T-helper 1 cell treated with Interleukin-12 subunit alpha and Interleukin-12 subunit beta and Interleukin-4 antibody, amounts not matched to agents 30 ng/mL and 1 ng/mL, for 36 hours (primary cell): ENCODE data around the gene WIPF1. TPM values are rescaled to one million over a fixed set of nuclear protein-coding genes. Genes with fewer than 3 reads are reported as not detected.

Experiments
- intact Hi-C: fragments of 100-400 bp; cut with micrococcal nuclease; formaldehyde crosslinking; loops from one replicate; pipeline ENCODE4 v1.15.1; 2024
- total RNA-seq: library from RNA; stranded (reverse); gene quantifications from 2 replicates; pipeline ENCODE4 v1.2.3, GENCODE V29; 2022

Gene WIPF1, protein sequence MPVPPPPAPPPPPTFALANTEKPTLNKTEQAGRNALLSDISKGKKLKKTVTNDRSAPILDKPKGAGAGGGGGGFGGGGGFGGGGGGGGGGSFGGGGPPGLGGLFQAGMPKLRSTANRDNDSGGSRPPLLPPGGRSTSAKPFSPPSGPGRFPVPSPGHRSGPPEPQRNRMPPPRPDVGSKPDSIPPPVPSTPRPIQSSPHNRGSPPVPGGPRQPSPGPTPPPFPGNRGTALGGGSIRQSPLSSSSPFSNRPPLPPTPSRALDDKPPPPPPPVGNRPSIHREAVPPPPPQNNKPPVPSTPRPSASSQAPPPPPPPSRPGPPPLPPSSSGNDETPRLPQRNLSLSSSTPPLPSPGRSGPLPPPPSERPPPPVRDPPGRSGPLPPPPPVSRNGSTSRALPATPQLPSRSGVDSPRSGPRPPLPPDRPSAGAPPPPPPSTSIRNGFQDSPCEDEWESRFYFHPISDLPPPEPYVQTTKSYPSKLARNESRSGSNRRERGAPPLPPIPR
- 587 and 588 TPM in 2 replicates for total RNA-seq

DNA sequence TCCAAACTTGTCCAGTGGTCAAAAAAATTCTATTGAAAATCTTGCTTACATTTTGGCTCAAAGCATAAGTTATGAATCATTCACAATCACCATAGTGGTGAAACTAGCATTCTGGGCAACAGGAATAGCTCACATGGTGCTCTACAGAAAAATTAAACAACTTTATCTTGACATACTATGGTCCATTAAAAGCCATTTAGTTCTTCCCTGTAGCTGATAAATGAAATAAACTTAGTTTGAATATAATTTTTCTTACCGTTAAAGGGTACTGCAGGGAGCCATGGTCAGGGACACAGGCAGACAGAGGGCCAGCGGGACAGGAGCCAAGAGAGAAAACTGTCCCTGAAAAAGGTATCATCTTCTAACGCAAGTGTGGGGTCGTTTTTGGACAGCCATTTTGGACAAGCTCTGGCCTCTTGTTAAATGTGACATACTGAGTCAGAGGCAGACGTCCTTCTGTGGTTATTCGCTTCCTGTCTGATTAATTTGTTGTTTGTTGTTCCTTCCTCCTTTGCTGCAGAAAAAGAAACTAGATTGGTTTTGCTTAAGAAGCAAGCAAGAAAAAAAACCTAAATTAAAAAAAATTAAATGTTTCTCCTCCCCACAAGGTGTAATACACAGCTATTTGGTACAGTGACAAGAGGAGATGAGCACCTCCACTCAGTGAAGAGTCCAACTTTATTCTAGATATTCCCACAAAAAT lies at the start of gene WIPF1:
Gene WIPF1 (minus strand): TSS at position 460 of the 703 bp plus-strand sequence. CDS start 12,231 bp downstream, outside the sequence.
- intact Hi-C loops: loop anchor here (1.0 to 10.0 kb wide), 9 partner anchors 11 to 1243 kb away; partner anchors contain the start of genes ATF2, ATP5MC3 and CDCA7

DNA sequence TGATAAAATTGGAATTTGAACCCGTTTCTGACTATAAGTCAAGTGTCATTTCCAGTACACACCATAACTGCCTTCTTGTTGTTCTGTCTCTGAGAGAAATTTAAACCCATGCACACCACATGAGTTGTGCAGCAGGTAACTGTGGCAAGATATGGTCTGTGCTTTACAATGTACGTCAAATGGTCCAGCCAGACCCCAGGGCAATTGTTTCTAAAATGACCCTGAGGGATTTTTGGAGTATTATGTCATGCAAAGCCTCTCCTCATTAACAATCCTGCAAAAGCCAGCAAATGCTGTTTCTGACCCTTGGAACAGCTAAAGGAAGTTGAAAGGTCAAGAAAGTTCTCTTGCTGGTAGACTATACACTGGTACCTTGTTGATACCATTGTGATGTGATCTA lies 47.7 kb upstream of the WIPF1 start:
- intact Hi-C loops: no loop called here

DNA sequence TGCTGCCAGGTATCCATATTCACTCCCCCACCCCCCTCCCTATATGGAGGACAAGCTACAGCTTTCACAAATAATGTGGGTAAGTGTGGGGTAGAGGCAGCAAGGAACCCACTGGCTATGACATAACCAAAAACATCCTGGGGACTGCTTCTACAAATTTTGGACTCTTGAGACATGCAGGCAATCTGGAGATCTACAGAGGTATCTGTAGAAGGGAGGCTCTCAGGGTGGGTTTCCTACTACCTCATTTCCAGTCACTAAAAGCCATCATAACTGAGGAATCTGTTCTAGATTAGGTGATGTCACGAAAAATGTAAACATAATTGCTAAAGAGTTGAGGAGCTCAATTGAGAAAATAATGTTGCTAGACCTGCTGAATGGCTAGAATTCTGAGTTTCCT lies 46.8 kb upstream of the WIPF1 start:
- intact Hi-C loops: no loop called here

DNA sequence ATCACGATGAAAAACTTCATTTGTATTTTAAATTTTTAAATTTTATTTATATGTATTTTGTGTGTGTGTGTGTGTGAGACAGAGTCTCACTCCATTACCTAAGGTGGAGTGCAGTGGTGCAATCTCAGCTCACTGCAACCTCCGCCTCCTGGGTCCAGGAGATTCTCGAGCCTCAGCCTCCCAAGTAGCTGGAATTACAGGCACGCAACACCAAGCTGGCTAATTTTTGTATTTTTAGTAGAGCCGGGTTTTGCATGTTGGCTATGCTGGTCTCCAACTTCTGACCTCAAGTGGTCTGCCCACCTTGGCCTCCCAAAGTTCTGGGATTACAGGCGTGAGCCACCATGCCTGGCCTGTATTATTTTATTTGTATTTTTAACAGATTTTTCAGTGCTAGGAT lies 45.8 kb upstream of the WIPF1 start:
- intact Hi-C loops: no loop called here

DNA sequence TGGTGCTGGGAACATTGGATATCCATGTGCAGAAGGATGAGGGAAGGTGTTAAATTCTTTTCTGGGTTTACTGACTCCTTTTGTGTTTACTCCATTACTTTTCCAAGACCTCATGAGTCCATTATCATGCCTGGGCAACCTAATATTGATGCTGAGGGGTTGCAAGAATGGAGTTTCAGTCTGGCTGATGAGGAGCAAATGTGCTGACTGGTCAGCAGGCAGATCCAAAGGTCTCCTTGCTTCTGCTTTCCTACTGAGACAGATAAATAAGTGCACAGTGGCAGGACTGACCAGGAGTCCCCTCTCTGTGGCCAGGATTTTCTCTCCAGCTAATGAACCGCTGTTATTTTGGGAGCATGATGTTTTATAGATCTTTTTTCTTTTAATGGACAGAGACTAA lies 43.6 kb upstream of the WIPF1 start:
- intact Hi-C loops: no loop called here

DNA sequence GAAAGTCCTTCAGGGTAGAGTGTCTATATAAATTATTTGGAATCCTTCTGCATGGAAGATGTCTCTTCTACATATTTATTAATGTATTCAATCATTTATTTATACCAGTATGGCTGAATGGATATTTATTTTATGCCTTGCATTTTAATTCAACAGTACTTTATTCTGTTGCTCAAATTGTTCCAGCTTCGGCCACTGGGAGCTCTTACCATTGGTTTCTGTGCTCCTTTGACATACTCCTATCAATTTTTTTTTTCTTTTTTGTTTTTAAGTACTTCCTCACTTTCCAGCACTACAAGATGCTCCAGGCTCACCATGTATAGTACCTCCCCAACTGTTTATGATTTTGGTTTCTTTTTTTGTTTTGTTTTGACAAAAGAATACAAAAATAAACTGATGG lies 39.4 kb upstream of the WIPF1 start:
- intact Hi-C loops: loop anchor here (10.0 kb wide), 1 partner anchor 1368 kb away; the partner anchor contains the start of gene LNPK

DNA sequence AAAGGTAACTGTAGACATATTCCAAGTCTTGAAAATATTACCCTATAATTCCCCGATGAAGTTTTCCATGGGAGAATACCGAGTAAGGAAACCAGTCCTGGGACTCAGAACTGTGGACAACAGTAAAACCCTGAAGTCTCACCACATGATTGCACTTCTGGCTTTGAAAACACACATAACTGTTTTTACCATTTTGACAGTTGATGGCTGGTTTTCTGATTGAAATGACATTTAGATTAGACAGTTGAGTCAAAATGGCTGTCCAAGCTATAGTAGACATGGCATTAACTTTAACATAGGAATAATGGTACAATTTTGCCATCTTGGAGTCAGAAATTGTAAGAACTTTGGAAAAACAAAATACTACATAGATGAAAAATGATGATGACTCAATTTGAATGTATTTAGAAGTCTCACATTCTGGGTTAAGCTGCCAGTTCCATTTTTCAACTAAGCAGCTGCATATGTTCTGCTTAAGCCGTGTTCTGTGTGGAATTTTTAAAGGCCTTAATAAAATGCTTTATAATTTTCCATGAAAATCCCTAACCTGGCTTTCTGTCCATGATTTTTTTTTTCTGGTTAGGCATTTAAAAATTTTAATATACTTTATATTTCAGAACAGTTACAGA lies 38.3 kb upstream of the WIPF1 start:
- intact Hi-C loops: loop anchor here (10.0 kb wide), 1 partner anchor 1369 kb away; the partner anchor contains the start of gene LNPK

DNA sequence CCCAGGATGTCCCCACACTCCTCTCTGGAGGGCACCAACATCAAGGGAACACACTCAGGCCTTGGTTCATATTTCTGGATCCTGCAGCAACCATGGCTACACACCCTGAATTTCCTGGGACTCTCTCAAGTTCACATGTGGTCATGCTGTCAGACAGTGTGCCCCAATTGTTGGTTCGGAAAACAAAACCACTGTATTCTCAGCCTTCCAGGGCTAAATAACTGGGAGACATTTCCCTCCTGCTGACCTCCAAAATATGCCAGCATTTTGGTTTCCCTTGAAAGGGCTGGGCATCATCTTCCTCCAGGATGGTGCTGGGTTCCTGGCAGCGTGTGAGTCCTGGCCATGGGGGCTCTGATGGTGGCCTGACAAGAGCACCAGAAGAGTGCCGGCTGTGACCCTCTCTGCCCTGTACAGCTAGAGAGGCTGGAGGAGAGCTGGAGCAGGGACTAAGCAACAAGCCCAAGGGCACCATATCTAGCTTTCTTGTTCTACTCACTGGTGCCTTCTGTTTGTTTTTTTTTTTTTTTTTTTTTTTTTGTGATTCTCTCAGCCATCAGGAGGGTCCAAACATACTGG lies 37.5 kb upstream of the WIPF1 start:
- intact Hi-C loops: loop anchor here (10.0 kb wide), 1 partner anchor 1370 kb away; the partner anchor contains the start of gene LNPK

DNA sequence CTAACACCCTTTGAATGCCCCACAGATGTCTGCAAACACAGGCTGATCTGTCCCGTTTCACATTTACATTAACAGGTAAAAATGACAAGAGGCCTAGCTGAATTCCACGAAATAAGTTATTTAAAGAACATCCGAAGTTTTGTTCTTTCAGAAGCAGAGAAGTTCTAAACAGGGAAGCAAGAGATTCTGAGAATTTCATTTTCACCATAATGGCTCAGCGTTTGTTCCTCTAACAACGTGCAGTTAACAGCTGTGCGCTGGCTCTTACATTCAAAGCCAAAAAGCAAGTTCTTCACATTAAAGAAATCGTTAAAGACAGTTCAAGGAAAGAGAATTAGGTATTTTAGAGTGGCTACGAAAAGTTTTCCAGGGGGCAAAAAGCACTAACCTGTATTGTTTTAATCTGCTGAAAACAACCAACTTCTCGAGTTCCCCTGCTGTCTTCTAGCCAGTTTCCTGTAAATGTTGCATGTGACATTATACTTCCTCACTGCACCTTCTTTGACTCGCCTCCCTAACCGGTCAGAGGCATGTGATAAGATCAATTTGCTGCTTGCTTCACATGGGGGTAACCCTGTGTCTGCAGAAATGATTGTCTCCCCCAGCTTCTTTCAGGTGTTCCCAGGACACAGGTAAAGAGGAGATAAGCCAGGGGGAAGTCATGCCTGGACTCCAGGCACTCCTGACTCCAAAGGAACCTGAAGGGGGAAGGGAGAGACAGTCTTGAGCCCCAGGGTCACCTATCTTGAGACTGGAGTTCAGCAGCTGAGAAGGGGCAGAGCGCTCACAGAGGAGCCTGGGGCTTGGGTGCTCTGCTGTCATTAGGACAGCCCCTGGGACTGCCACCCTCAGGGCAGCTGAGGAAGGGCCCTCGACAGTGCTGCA lies 36.8 kb upstream of the WIPF1 start:
- intact Hi-C loops: loop anchor here (1.0 to 10.0 kb wide), 8 partner anchors 25 to 1370 kb away; partner anchors contain the start of genes LNPK and SCRN3

DNA sequence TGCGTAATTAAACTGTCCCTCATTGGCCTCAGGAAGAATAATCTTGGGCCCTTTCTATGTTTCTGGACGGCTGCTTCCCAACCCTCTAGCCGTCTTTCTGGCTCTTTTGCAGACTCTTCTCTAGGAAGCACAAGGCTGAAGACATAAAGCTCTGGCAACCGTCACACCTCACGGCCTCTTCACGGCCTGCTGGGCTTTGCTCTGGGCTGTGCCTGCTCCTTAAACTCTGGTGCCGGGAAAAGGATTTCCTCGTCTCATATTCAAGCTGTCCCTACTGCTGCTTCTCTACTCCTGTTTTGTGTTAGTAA lies 36.0 kb upstream of the WIPF1 start:
- intact Hi-C loops: loop anchor here (2.0 to 10.0 kb wide), 3 partner anchors 147 to 1371 kb away; partner anchors contain the start of genes GPR155, LNPK and SCRN3

DNA sequence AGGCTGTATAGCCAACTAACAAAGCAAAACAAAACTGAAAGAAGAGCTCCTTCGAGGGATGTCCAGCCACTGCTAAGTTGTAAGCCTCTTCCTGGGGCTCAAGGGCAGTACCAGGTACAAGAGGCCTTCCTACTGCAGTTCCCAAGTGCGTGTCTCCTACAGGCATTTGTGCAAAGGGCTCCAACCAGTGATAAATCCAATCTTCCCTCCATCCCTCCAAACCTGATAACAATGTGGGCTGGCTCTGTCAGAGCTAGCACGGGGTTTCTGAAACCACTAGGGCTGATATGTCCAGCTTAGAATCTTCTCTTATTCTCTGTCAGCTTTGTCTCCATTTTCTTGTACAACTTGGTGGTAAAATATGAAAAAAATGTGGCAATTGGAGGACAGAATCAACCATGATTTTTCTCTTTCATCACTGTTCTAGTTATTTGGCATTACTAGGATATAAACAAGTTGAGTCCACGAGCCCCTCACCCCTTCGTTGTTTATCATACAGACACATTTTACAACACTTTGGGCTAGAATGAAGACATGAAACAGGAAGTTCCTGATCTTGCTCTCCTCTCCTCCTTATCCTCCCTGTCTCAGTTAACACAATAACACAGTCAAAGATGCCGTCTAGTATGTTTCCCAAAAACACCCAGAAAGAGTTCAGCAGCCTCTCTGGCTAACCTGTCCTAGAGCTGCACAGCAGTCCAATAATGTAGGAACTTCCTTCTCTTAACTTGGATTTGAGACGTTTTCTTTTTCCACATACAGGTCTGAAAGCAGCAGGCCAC lies 35.4 kb upstream of the WIPF1 start:
- intact Hi-C loops: loop anchor here (1.0 to 10.0 kb wide), 4 partner anchors 36 to 1372 kb away; partner anchors contain the start of genes GPR155, LNPK, SCRN3 and WIPF1

DNA sequence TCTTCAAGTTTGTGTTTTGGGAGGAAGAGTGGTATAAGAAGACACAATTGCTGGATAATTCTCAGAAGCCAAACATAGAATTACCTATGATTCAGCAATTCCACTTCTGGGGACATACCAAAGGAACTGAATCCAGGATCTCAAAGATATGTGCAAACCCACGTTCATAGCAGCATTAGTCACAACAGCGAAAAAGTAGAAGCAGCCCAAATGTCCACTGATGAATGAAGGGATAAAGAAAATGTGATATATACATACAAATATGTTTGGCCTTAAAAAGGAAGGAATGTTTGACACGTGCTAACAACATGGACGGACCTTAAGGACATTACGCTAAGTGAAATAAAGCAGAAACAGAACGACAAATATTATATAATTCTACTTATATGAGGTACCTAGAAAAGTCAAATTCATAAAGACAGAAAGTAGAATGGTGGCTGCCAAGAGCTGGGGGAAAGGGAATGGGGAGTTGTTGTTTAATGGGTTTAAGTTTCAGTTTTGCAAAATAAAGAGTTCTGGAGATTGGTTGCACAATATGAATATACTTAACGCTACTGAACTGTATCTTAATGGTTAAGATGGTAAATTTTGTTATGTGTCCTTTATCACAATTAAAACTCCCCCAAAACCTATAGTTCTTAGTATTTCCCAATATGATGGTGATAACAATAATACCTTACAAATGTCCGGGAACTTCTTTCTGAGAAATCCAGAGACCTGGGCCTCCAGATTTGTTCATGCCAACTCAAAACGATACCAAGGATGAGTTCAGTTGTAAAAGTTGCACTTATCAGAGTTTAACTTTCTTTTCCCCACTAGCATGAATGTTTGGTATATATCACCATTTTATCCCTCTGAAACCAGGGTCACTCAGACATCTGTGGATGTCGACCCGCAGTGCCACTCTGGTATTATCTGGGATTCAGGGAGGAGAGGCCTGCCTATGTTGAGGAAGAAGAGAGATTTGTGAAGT lies 33.7 kb upstream of the WIPF1 start:
- intact Hi-C loops: loop anchor here (1.0 to 10.0 kb wide), 3 partner anchors 15 to 1374 kb away; partner anchors contain the start of genes LNPK and SCRN3

DNA sequence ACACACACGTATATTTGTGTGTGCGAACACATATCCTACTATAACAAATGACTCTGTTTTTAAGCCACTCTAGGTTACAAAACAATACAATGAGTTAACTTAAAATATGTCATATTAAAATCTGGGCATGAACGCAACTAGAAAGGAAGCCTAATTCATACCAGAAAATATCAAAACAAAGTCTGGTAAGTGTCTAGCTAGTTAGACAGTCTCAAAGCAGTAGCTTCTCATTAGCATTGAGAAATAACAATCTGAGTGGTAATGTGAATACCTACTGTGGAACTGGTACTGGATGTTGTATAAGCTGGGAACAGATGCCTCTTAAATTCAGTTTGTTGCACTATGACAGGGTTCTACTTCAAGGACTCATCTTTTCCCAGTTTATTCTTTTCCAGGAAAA lies 32.5 kb upstream of the WIPF1 start:
- intact Hi-C loops: loop anchor here (5.0 to 10.0 kb wide), 2 partner anchors 233 to 1375 kb away; partner anchors contain the start of genes LNPK and SCRN3

DNA sequence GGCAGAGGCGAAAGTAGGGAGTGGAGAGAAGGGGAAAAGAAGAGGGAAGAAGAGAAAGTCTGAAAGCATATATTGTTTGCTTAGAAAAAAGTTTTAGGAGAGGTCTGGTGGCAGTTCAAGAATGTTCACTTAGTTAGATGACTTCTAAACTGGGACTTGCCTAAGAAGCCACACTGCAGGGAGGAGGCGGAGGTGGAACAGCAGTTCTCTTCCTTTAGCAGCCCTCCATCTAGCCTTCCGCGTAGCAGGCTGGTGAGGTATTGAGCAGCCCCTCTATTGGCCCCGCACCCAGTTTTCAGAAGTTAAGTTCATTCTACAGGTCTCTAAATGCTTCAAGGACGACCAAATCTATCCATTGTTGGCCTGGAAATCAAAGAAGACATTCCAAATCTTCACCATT lies 31.9 kb upstream of the WIPF1 start:
- intact Hi-C loops: no loop called here

DNA sequence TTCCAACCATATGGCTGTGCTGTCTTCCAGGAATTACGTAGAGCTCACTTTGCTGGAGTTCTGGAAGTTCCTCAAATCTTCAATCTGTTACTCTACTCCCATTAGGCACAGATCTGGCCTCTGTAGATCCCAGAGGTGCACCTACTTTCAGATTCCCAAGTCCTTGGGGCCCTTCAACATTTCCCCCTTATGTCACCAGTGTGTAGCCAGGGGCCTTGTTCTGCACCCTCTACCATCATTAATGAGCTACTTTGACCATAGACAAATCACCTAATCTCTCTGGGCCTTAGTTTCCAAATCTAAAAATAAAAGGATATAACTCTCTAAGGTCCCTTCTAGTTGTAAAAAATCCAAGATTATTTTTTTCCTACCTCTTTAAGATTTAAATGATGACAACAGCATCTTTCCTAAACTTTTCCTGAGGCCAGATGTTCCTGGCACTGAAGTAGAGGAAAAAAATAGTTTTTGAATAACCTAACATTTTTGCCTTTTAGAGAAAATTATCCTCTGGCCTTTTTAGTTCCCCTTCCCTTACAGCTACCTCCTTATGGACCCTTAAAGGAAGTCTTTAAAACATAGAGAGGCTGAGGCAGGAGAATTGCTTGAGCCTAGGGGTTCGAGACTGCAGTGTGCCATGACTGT lies 31.0 kb upstream of the WIPF1 start:
- intact Hi-C loops: no loop called here

DNA sequence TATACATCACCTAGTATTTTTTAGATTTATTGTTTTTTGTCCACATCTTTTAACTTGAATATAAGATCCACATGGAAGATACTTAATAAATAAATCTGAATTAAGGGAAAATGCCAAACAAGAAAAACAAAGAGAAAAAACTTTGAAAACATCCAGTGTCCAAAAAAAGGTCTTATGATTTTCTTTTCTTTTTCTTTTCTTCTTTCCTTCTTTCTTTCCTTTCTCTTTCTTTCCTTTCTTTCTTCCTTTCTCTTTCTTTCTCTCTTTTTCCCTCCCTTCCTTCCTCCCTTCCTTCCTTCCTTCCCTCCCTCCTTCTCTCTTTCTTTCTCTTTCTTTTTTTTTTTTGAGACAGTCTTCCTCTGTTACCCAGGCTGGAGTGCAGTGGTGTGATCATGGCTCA lies 29.6 kb upstream of the WIPF1 start:
- intact Hi-C loops: no loop called here

DNA sequence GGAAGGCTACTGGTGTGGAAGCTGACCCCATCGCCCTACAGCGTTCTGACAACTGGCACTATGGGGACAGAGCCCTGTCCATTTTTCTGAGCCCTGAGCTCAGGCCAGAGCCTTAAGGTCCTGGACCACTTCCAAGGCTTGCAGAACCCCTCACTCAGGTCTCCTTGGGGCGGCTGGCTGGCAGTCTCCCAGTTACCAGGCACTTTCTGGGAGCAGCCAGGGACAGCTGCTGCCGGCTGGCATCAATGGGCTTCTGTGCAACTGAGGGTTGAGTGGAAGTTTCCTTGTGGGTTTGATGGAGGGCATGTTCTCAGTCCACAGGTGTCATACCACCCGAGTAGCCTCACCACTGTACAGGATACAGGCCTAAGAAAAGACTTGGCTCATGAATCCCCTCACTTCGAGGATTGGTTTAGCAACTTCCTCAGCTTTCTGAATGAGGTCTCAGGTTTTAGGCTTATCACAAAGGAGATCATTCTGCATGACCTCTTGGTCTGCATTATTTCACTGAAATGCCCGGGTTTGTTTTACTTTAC lies 27.4 kb upstream of the WIPF1 start:
- intact Hi-C loops: loop anchor here (1.0 kb wide), 1 partner anchor 9 kb away; no protein-coding TSS in a partner anchor
